ENCODE measurements around the gene PTPRM. TPM values are rescaled to one million over a fixed set of nuclear protein-coding genes. Genes with fewer than 3 reads are reported as not detected.

Gene PTPRM
- total RNA-seq, 2 donors from 2014 or later, result 80.1 to 106 TPM

DNA sequence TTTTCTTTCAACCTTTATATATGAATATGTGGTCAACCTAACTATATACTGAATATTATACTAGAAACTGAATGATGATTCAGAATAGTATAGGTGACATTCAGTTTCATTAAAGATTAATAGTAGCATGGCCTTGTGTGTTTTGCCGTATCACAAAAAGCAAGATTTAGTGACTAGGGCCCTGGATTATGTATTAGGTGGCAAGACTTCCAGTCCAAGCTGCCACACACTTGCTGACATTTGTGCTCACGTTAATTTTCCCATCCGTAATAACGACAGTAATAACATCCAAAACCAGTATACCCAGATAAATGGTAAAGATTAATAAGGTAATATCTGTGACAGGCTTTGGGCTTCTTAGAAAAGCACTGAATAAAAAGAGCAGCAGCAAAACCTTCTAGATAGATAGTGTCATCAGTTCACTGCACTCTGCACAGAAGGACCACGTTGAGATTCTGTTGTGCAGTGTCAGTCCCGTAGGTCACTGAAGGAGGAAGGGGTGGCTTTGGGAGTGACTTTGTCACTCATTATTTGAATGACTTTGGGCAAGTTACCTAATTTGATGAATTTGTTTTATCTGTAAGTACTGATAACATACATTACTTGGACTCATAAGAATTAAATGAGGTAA is 451.7 kb downstream of the PTPRM start:
- Histone ChIP-seq H3K27me3 (no peaks in the 10 kb centered on the region), H3K4me3 (no peak overlapping the region), H3K27ac (no peak overlapping the region), H3K4me1 (no peaks in the 10 kb centered on the region), H3K36me3 (no peaks in the 10 kb centered on the region), H3K9me3 (no peaks in the 10 kb centered on the region)
- DNase-seq (ENCODE audit: low spot score), result no peak
- TF ChIP-seq, protein P1, sequence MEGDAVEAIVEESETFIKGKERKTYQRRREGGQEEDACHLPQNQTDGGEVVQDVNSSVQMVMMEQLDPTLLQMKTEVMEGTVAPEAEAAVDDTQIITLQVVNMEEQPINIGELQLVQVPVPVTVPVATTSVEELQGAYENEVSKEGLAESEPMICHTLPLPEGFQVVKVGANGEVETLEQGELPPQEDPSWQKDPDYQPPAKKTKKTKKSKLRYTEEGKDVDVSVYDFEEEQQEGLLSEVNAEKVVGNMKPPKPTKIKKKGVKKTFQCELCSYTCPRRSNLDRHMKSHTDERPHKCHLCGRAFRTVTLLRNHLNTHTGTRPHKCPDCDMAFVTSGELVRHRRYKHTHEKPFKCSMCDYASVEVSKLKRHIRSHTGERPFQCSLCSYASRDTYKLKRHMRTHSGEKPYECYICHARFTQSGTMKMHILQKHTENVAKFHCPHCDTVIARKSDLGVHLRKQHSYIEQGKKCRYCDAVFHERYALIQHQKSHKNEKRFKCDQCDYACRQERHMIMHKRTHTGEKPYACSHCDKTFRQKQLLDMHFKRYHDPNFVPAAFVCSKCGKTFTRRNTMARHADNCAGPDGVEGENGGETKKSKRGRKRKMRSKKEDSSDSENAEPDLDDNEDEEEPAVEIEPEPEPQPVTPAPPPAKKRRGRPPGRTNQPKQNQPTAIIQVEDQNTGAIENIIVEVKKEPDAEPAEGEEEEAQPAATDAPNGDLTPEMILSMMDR (IDR thresholded peaks at IDR 0.05), result no peak

DNA sequence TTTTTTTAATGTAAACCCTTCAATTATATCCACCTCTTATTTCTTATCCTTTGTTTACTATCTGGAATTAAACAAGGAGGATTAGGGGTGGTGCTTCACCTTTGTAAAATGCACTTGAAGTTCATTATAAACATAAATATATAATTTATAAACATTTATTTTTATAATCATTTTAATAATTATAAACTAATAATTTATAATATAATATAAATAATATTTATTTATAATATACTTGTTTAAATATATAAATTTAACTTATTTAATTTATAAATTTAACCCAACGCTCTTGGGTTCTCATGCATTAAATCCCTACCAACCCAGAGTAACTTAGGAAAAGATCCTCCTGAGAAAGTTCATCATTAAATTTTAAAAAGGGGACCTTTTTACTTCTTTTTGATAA is 452.5 kb downstream of the PTPRM start:
- TF ChIP-seq, protein P1 (IDR thresholded peaks at IDR 0.05), result no peak
- Histone ChIP-seq H3K9me3 (no peaks in the 10 kb centered on the region), H3K4me1 (no peaks in the 10 kb centered on the region), H3K27me3 (no peaks in the 10 kb centered on the region), H3K4me3 (no peak overlapping the region), H3K36me3 (no peaks in the 10 kb centered on the region), H3K27ac (no peak overlapping the region)
- DNase-seq (ENCODE audit: low spot score), result no peak

DNA sequence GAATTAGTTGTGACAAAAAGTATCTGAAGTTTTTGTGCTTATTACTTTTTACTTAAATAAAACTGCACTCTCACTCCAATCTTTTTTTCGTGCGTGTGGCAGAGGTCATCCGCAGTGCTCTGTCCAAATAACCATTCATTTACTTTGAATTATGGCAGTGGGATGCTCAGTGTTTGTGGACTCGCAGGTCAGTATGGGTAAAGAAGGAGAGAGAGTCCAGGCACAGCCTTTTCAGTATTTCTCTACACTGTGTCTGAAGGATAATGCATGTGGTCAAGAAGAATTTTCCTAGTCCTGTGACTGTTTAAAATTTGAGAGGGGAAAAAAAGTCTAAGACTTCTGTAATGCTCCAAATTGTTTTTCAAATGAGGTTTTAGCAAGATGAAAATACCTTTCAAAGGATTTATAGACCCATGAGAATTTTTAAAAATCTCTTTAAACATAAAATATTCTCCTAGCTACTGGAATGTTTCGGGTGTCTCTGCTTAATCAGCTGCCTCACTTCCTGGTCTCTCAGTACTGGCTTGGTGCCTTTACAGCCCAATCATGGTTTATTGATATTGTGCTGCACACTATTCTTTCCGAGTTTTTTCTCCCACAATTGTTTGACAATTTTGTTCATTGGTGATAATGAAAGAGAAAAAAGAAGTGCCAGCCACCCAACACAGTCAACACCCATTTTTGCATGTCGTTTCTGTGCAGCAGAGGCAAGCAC is 453.2 kb downstream of the PTPRM start:
- H3K4me1 ChIP-seq, result no peaks in the 10 kb centered on the region
- TF ChIP-seq, protein P1 (IDR thresholded peaks at IDR 0.05), result no peak
- H3K9me3 ChIP-seq, result no peaks in the 10 kb centered on the region
- no peaks in the 10 kb centered on the region for H3K27me3 ChIP-seq
- H3K4me3 ChIP-seq, result no peak overlapping the region
- H3K36me3 ChIP-seq, result no peaks in the 10 kb centered on the region
- DNase-seq (ENCODE audit: low spot score), result no peak
- H3K27ac ChIP-seq, result no peak overlapping the region

DNA sequence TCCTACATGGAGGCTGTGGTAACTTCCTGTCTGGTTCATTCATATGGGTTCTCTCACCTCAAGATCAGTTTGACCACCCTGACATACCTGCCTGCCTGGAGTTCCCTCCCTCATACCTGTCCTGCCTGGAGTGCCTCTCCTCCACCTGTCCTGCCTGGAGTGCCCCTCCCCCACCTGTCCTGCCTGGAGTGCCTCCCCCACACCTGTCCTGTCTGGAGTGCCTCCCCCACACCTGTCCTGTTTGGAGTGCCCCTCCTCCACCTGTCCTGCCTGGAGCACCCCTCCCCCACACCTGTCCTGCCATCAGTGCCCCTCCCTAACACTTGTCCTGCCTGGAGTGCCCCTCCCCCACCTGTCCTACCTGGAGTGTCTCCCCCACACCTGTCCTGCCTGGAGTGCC is 461.9 kb downstream of the PTPRM start:
- DNase-seq (ENCODE audit: low spot score), result no peak
- no peaks in the 10 kb centered on the region for H3K9me3 ChIP-seq
- TF ChIP-seq, protein P1 (IDR thresholded peaks at IDR 0.05), result no peak
- H3K4me1 ChIP-seq, result no peaks in the 10 kb centered on the region
- no peaks in the 10 kb centered on the region for H3K36me3 ChIP-seq
- no peaks in the 10 kb centered on the region for H3K27me3 ChIP-seq
- H3K27ac ChIP-seq, result no peak overlapping the region
- no peak overlapping the region for H3K4me3 ChIP-seq

DNA sequence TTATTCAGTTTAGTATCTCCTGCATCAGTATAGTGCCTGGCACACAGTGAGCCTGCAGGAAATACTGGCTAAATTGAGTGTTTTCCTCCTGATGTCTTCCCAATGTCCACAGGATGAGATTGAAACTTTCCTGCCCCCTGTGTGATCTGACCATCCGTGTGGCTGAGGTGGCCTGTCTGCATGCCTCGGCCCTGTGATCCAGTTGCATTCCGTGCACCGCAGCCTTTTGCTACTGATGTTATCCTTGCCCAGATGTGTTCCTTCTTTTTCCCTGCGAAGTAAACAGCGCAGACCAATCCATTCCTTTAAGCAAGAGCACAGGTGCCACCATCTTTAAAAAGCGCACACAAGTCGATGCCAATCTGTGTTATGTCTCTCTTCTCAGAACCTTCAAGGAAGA is 462.6 kb downstream of the PTPRM start:
- H3K27me3 ChIP-seq, result no peaks in the 10 kb centered on the region
- no peak overlapping the region for H3K27ac ChIP-seq
- no peaks in the 10 kb centered on the region for H3K4me1 ChIP-seq
- no peak overlapping the region for H3K4me3 ChIP-seq
- no peaks in the 10 kb centered on the region for H3K36me3 ChIP-seq
- no peaks in the 10 kb centered on the region for H3K9me3 ChIP-seq
- TF ChIP-seq, protein P1 (IDR thresholded peaks at IDR 0.05), result no peak
- DNase-seq (ENCODE audit: low spot score), result no peak

Measured in right atrium auricular region (tissue), 2 donors.